ENCODE measurements around the gene FBXL17. TPM values are rescaled to one million over a fixed set of nuclear protein-coding genes. Genes with fewer than 3 reads are reported as not detected.

FBXL17 gene
- total RNA-seq, 1 experiment from 2014 or later: 3.5 TPM

GRCh38 chr5:108340131-108340530 is 41.8 kb downstream of the FBXL17 start (continued):
- TF ChIP-seq ZNF532 (CRISPR knock-in tag; IDR thresholded peaks at IDR 0.05; ENCODE audit: borderline replicate concordance) (no peak), ZNF317 (CRISPR knock-in tag; IDR thresholded peaks at IDR 0.05; ENCODE audit: borderline replicate concordance, low read depth) (no peak), SMAD3 (CRISPR knock-in tag; IDR thresholded peaks at IDR 0.05; ENCODE audit: borderline replicate concordance) (no peak), FOXK1 (CRISPR knock-in tag; IDR thresholded peaks at IDR 0.05) (no peak), USF1 (CRISPR knock-in tag; IDR thresholded peaks at IDR 0.05) (no peak), CREM (CRISPR knock-in tag; IDR thresholded peaks at IDR 0.05) (no peak), NR2C2 (CRISPR knock-in tag; IDR thresholded peaks at IDR 0.05) (no peak), PRRX2 (CRISPR knock-in tag; IDR thresholded peaks at IDR 0.05) (no peak), ERG (CRISPR knock-in tag; IDR thresholded peaks at IDR 0.05) (no peak)

GRCh38 chr5:108339220-108339619 is 42.7 kb downstream of the FBXL17 start:
- no peak for DNase-seq (ENCODE audit: low spot score)
- CTCF ChIA-PET: no interaction called here

More at GRCh38 chr5:108339220-108339619, 42.7 kb downstream of the FBXL17 start:
- peaks cover 4% of the 10 kb centered on the region for H3K4me1 Mint-ChIP-seq
- H3K27me3 Mint-ChIP-seq (ENCODE audit: low read depth): no peaks in the 10 kb centered on the region
- no peak for TF ChIP-seq PRDM15 (CRISPR knock-in tag; IDR thresholded peaks at IDR 0.05)
- no peak for TF ChIP-seq FOXP1 (CRISPR knock-in tag; IDR thresholded peaks at IDR 0.05; ENCODE audit: borderline replicate concordance)
- TF ChIP-seq CDX4 (CRISPR knock-in tag; IDR thresholded peaks at IDR 0.05; ENCODE audit: borderline replicate concordance): no peak
- no peak for TF ChIP-seq ATF1 (CRISPR knock-in tag; IDR thresholded peaks at IDR 0.05)
- no peak for TF ChIP-seq ZNF512 (CRISPR knock-in tag; IDR thresholded peaks at IDR 0.05; ENCODE audit: borderline replicate concordance)
- POLR2A ChIA-PET: no interaction called here
- no peak overlapping the region for H3K27ac Mint-ChIP-seq
- no peaks in the 10 kb centered on the region for H3K9me3 Mint-ChIP-seq
- no peaks in the 10 kb centered on the region for H3K36me3 Mint-ChIP-seq
- ATAC-seq: no peak
- no peak overlapping the region for H3K4me3 Mint-ChIP-seq

Data from WTC11 (cell line).